HepG2 (cell line): ENCODE results near the gene EPN3. TPM values are rescaled to one million over a fixed set of nuclear protein-coding genes. Genes with fewer than 3 reads are reported as not detected.

Experiments used
- ATAC-seq: fragments of 200-7000 bp; cut with Tn5 transposase; 3 replicates; pipeline ENCODE4 v1.9.1; 2020; ENCODE audit warnings: mild to moderate bottlenecking, moderate library complexity
- BruUV-seq: library from RNA; stranded (reverse); fragments of 400-500 nt; replicated peaks from 2 replicates; lab custom pipeline; 2021; lab: Mats Ljungman, UMichigan
- CTCF ChIA-PET: fragments of 300-600 bp; formaldehyde crosslinking; extraction: SDS; loops from one replicate; lab custom pipeline; 2021; ENCODE audit warnings: low total read pairs, inconsistent platforms, low intra/inter-chr PET ratio; lab: Yijun Ruan, JAX
- POLR2A ChIA-PET: fragments of 350-600 bp; sonication (Branson Sonifier 250); formaldehyde crosslinking; loops from one replicate; lab custom pipeline; 2020; ENCODE audit warnings: antibody characterized with exemption, inconsistent platforms; lab: Yijun Ruan, JAX
- DNase-seq: peaks from one replicate; pipeline ENCODE4 v3.0.0-alpha.2; 2015; ENCODE audit warnings: low spot score
- FAIRE-seq: peaks from 3 replicates; lab custom pipeline; 2011; peaks lifted over from hg19 to GRCh38; lab: Jason Lieb, UNC
- H2AFZ ChIP-seq: one replicate; pipeline ENCODE4 v1.6.1; 2011; ENCODE audit warnings: low read length, inconsistent platforms
- H3K27ac ChIP-seq: fragments of 300-600 bp; 3 replicates; pipeline ENCODE4 v1.8.0; 2011; ENCODE audit warnings: mixed run types, mild to moderate bottlenecking, mixed read lengths, low read length, inconsistent platforms; ENCODE audit not compliant: insufficient read depth; ENCODE audit errors: extremely low read length
- H3K27me3 ChIP-seq, 2 experiments: fragments of 200-600 bp in 1 of 2; 2 replicates in 1 of 2; 3 replicates in 1 of 2; pipeline versions ENCODE4 v1.6.0 to v1.8.0; 2011; ENCODE audit warnings: low read length in 2 of 2, mild to moderate bottlenecking in 2 of 2, moderate library complexity in 2 of 2, inconsistent platforms in 1 of 2; ENCODE audit not compliant: insufficient read depth in 2 of 2, control insufficient read depth in 1 of 2
- H3K36me3 ChIP-seq, 2 experiments: fragments of 200-600 bp in 1 of 2; replicated peaks in 1 of 2; 2 replicates in 1 of 2; 3 replicates in 1 of 2; pipeline versions ENCODE4 v1.5.1 to v1.8.0; 2011; ENCODE audit warnings: low read length in 2 of 2, inconsistent platforms in 1 of 2; ENCODE audit not compliant: insufficient read depth in 2 of 2, control insufficient read depth in 1 of 2
- H3K4me1 ChIP-seq: 2 replicates; pipeline ENCODE4 v1.5.1; 2012; ENCODE audit warnings: low read length, inconsistent platforms; ENCODE audit not compliant: insufficient read depth
- H3K4me2 ChIP-seq: 2 replicates; pipeline ENCODE4 v1.6.0; 2011; ENCODE audit warnings: low read depth, low read length, inconsistent platforms
- H3K4me3 ChIP-seq, 3 experiments: fragments of 200-600 bp in 1 of 3; sonication (generic), shearing (Covaris generic) in 1 of 3; replicated peaks in 1 of 3; 2 replicates each; pipeline ENCODE4 v1.5.1; 2011 to 2016; ENCODE audit warnings: low read length in 3 of 3, inconsistent platforms in 2 of 3, low read depth in 2 of 3, mild to moderate bottlenecking in 2 of 3, control low read depth in 1 of 3, mixed read lengths in 1 of 3; ENCODE audit not compliant: insufficient read depth in 1 of 3
- H3K79me2 ChIP-seq: one replicate; pipeline ENCODE4 v1.6.1; 2011; ENCODE audit warnings: low read length, inconsistent platforms; ENCODE audit not compliant: insufficient read depth
- H3K9ac ChIP-seq: 2 replicates; pipeline ENCODE4 v1.6.0; 2011; ENCODE audit warnings: mild to moderate bottlenecking, low read depth, low read length, inconsistent platforms; ENCODE audit not compliant: insufficient read depth
- H3K9me3 ChIP-seq: 2 replicates; pipeline ENCODE4 v1.5.1; 2012; ENCODE audit warnings: mild to moderate bottlenecking, low read length
- H4K20me1 ChIP-seq: 2 replicates; pipeline ENCODE4 v1.6.0; 2011; ENCODE audit warnings: inconsistent platforms, mild to moderate bottlenecking, low read length, moderate library complexity; ENCODE audit not compliant: insufficient read depth
- AGO2 ChIP-seq: fragments of 200-400 bp; formaldehyde crosslinking; optimal IDR thresholded peaks from 2 replicates; pipeline ENCODE3; 2017; ENCODE audit warnings: mild to moderate bottlenecking, low read depth, low read length, moderate library complexity
- CEBPG ChIP-seq: IDR thresholded peaks from 2 replicates; pipeline ENCODE4 v1.6.1; 2016
- EED ChIP-seq: sonication (generic); formaldehyde crosslinking; IDR thresholded peaks from 2 replicates; pipeline ENCODE4 v1.5.0; 2020; ENCODE audit warnings: mild to moderate bottlenecking, missing genetic modification reagents
- NR2F6 ChIP-seq, 2 experiments: IDR thresholded peaks; 2 replicates each; pipeline ENCODE4 v1.6.1; 2016; ENCODE audit warnings: antibody characterized with exemption in 1 of 2, mild to moderate bottlenecking in 1 of 2
- POGZ ChIP-seq: sonication (generic); formaldehyde crosslinking; IDR thresholded peaks from 2 replicates; pipeline ENCODE4 v1.4.0; 2020; ENCODE audit warnings: mild to moderate bottlenecking, missing genetic modification reagents
- SP1 ChIP-seq, 2 experiments: fragments of 450-650 bp in 1 of 2; sonication (generic) in 1 of 2; formaldehyde crosslinking in 1 of 2; IDR thresholded peaks; 2 replicates each; pipeline versions ENCODE4 v1.4.0 to v1.6.1; 2016 to 2020; ENCODE audit warnings: missing genetic modification reagents in 1 of 2
- ZNF766 ChIP-seq: sonication (generic); formaldehyde crosslinking; IDR thresholded peaks from 2 replicates; pipeline ENCODE4 v1.5.0; 2020; ENCODE audit warnings: missing genetic modification reagents, borderline replicate concordance
- WGBS: methylation state at CpG from one replicate; pipeline ENCODE4 v1.1.6; 2017; ENCODE audit warnings: low lambda C conversion rate; 5-methylcytosine and 5-hydroxymethylcytosine counted together
- in situ Hi-C: cut with HindIII; loops from 2 replicates; pipeline ENCODE4 v1.10.0; 2017; ENCODE audit warnings: low pct_unique_long_range_greater_than_20kb; ENCODE audit not compliant: extremely low pct_ligation_motif_present
- intact Hi-C: fragments of 100-400 bp; cut with micrococcal nuclease; formaldehyde crosslinking; loops from one replicate; pipeline ENCODE4 v1.10.0; 2022; ENCODE audit not compliant: unreplicated experiment
- polyA plus RNA-seq, 8 experiments: library from polyadenylated mRNA; depleted of rRNA in 3 of 8; stranded (reverse) in 7 of 8; unstranded in 1 of 8; fragments of >200 nt; fragmentation: Illumina TruSeq in 4 of 8; extraction: Trizol in 4 of 8; gene quantifications; 2 replicates each; pipeline versions ENCODE4 v1.2.1 to v1.2.3, GENCODE V29; 2011 to 2016; ENCODE audit warnings: low read depth in 4 of 8, missing spikeins in 1 of 8, mixed read lengths in 1 of 8; ENCODE audit not compliant: insufficient read depth in 1 of 8
- total RNA-seq, 5 experiments: library from RNA; depleted of rRNA; stranded (reverse); fragments of >200 nt; fragmentation: Illumina TruSeq; extraction: Trizol; gene quantifications; 2 replicates each; pipeline ENCODE4 v1.2.3, GENCODE V29; 2016; ENCODE audit warnings: low read depth in 1 of 5
- TF ChIP-seq, protein P1 (sequence below): sonication (generic); formaldehyde crosslinking; conservative IDR thresholded peaks from 2 replicates; pipeline ENCODE4 v1.8.0; 2022; ENCODE audit warnings: missing genetic modification reagents
- TF ChIP-seq, protein P2 (sequence below): sonication (generic); formaldehyde crosslinking; IDR thresholded peaks from 2 replicates; pipeline ENCODE4 v1.4.0; 2020; ENCODE audit warnings: mild to moderate bottlenecking, missing genetic modification reagents, borderline replicate concordance
- TF ChIP-seq, protein P3 (sequence below): sonication (generic); formaldehyde crosslinking; IDR thresholded peaks from 2 replicates; pipeline ENCODE4 v1.4.0; 2020; ENCODE audit warnings: mild to moderate bottlenecking, missing genetic modification reagents
- TF ChIP-seq, protein P4 (sequence below): sonication (generic); formaldehyde crosslinking; IDR thresholded peaks from 2 replicates; pipeline ENCODE4 v1.4.0; 2020; ENCODE audit warnings: mild to moderate bottlenecking, missing genetic modification reagents
- TF ChIP-seq, protein P5 (sequence below): sonication (generic); formaldehyde crosslinking; IDR thresholded peaks from 2 replicates; pipeline ENCODE4 v1.8.1; 2023; ENCODE audit warnings: mild to moderate bottlenecking, missing genetic modification reagents

The EPN3 gene
- total and polyA plus RNA-seq, 2 of the 13 experiments (the other 11 are each of a cell fraction or from before 2014, with no cell fraction given) = 0.11 to 0.95 TPM

DNA sequence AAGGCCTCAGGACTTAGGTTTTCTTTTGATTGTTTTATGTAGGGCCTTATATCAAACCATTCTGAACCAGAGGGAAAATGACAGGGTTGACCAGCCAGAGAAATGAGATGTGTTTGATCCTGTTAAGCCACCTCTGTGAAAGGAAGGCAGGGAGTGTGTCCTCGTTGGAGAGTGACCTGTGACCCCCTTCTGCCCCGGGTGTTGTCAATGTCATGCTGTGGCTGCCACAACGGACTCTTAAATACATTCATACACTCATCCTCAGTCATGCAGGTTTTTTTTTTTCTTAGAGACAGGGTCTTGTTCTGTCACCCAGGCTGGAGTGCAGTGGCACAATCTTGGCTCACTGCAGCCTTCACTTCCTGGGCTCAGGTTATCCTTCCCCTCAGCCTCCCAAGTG is 18.1 kb upstream of the EPN3 start:
- H2AFZ ChIP-seq = no peak overlapping the region
- WGBS = 2% methylated on average over 3 of the region's 3 CpGs
- no peak for FAIRE-seq
- intact Hi-C loops = no loop called here
- H3K4me2 ChIP-seq = no peak overlapping the region; the same call in 1 of the 2 replicates
- no peaks in the 10 kb centered on the region for H4K20me1 ChIP-seq
- H3K27me3 ChIP-seq = peaks cover 0 to 8% of the 10 kb centered on the region in 2 experiments; a peak in 1 of 5 replicates
- DNase-seq = no peak
- in situ Hi-C loops = no loop called here
- no peaks in the 10 kb centered on the region for H3K79me2 ChIP-seq
- no peak for ATAC-seq
- ChIA-PET POLR2A (interaction anchor here (1.8 kb wide), 1 partner anchor 11 kb away, joined by 4 read pairs; no protein-coding TSS in a partner anchor), CTCF (no interaction called here)
- H3K4me3 ChIP-seq = no peak overlapping the region
- BruUV-seq = no TSS peak
- no peak overlapping the region for H3K27ac ChIP-seq
- no peaks in the 10 kb centered on the region for H3K36me3 ChIP-seq
- H3K9me3 ChIP-seq = no peaks in the 10 kb centered on the region
- H3K9ac ChIP-seq = no peak overlapping the region
- peaks cover 58% of the 10 kb centered on the region for H3K4me1 ChIP-seq
- no peak for TF ChIP-seq CEBPG
- TF ChIP-seq, protein P1, sequence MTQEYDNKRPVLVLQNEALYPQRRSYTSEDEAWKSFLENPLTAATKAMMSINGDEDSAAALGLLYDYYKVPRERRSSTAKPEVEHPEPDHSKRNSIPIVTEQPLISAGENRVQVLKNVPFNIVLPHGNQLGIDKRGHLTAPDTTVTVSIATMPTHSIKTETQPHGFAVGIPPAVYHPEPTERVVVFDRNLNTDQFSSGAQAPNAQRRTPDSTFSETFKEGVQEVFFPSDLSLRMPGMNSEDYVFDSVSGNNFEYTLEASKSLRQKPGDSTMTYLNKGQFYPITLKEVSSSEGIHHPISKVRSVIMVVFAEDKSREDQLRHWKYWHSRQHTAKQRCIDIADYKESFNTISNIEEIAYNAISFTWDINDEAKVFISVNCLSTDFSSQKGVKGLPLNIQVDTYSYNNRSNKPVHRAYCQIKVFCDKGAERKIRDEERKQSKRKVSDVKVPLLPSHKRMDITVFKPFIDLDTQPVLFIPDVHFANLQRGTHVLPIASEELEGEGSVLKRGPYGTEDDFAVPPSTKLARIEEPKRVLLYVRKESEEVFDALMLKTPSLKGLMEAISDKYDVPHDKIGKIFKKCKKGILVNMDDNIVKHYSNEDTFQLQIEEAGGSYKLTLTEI (CRISPR knock-in tag) = no peak
- TF ChIP-seq POGZ (CRISPR knock-in tag) = no peak
- TF ChIP-seq, protein P2, sequence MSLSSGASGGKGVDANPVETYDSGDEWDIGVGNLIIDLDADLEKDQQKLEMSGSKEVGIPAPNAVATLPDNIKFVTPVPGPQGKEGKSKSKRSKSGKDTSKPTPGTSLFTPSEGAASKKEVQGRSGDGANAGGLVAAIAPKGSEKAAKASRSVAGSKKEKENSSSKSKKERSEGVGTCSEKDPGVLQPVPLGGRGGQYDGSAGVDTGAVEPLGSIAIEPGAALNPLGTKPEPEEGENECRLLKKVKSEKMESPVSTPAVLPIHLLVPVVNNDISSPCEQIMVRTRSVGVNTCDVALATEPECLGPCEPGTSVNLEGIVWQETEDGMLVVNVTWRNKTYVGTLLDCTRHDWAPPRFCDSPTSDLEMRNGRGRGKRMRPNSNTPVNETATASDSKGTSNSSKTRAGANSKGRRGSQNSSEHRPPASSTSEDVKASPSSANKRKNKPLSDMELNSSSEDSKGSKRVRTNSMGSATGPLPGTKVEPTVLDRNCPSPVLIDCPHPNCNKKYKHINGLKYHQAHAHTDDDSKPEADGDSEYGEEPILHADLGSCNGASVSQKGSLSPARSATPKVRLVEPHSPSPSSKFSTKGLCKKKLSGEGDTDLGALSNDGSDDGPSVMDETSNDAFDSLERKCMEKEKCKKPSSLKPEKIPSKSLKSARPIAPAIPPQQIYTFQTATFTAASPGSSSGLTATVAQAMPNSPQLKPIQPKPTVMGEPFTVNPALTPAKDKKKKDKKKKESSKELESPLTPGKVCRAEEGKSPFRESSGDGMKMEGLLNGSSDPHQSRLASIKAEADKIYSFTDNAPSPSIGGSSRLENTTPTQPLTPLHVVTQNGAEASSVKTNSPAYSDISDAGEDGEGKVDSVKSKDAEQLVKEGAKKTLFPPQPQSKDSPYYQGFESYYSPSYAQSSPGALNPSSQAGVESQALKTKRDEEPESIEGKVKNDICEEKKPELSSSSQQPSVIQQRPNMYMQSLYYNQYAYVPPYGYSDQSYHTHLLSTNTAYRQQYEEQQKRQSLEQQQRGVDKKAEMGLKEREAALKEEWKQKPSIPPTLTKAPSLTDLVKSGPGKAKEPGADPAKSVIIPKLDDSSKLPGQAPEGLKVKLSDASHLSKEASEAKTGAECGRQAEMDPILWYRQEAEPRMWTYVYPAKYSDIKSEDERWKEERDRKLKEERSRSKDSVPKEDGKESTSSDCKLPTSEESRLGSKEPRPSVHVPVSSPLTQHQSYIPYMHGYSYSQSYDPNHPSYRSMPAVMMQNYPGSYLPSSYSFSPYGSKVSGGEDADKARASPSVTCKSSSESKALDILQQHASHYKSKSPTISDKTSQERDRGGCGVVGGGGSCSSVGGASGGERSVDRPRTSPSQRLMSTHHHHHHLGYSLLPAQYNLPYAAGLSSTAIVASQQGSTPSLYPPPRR (CRISPR knock-in tag) = no peak
- TF ChIP-seq, protein P3, sequence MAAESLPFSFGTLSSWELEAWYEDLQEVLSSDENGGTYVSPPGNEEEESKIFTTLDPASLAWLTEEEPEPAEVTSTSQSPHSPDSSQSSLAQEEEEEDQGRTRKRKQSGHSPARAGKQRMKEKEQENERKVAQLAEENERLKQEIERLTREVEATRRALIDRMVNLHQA (CRISPR knock-in tag) = no peak
- TF ChIP-seq NR2F6 (IDR thresholded peaks at IDR 0.05) = peak; percentile 45
- TF ChIP-seq NR2F6 (CRISPR knock-in tag; IDR thresholded peaks at IDR 0.05) = peak; percentile 55
- TF ChIP-seq SP1 (IDR thresholded peaks at IDR 0.05) = no peak
- no peak for TF ChIP-seq SP1 (CRISPR knock-in tag; IDR thresholded peaks at IDR 0.05)
- TF ChIP-seq AGO2 = no peak
- TF ChIP-seq, protein P4, sequence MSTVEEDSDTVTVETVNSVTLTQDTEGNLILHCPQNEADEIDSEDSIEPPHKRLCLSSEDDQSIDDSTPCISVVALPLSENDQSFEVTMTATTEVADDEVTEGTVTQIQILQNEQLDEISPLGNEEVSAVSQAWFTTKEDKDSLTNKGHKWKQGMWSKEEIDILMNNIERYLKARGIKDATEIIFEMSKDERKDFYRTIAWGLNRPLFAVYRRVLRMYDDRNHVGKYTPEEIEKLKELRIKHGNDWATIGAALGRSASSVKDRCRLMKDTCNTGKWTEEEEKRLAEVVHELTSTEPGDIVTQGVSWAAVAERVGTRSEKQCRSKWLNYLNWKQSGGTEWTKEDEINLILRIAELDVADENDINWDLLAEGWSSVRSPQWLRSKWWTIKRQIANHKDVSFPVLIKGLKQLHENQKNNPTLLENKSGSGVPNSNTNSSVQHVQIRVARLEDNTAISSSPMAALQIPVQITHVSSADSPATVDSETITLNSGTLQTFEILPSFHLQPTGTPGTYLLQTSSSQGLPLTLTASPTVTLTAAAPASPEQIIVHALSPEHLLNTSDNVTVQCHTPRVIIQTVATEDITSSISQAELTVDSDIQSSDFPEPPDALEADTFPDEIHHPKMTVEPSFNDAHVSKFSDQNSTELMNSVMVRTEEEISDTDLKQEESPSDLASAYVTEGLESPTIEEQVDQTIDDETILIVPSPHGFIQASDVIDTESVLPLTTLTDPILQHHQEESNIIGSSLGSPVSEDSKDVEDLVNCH (CRISPR knock-in tag) = no peak
- TF ChIP-seq, protein P5, sequence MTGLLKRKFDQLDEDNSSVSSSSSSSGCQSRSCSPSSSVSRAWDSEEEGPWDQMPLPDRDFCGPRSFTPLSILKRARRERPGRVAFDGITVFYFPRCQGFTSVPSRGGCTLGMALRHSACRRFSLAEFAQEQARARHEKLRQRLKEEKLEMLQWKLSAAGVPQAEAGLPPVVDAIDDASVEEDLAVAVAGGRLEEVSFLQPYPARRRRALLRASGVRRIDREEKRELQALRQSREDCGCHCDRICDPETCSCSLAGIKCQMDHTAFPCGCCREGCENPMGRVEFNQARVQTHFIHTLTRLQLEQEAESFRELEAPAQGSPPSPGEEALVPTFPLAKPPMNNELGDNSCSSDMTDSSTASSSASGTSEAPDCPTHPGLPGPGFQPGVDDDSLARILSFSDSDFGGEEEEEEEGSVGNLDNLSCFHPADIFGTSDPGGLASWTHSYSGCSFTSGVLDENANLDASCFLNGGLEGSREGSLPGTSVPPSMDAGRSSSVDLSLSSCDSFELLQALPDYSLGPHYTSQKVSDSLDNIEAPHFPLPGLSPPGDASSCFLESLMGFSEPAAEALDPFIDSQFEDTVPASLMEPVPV = no peak
- TF ChIP-seq ZNF766 (CRISPR knock-in tag) = no peak
- TF ChIP-seq EED (CRISPR knock-in tag) = no peak
